Measurements from ENCODE around the gene CACNA1B. TPM values are rescaled to one million over a fixed set of nuclear protein-coding genes. Genes with fewer than 3 reads are reported as not detected.

The CACNA1B gene
- total RNA-seq, 1 donor from 2014 or later = 3.1 TPM

- no peaks in the 10 kb centered on the region for H3K27me3 Mint-ChIP-seq (ENCODE audit: low read depth)
- no peaks in the 10 kb centered on the region for H3K4me1 Mint-ChIP-seq
- no peak overlapping the region for H3K4me3 Mint-ChIP-seq
- TF ChIP-seq CTCF (conservative IDR thresholded peaks at IDR 0.05) = no peak
- DNase-seq (ENCODE audit: low read depth, low spot score) = no peak
- H3K27ac Mint-ChIP-seq (ENCODE audit: unreplicated experiment) = no peak overlapping the region
- no peaks in the 10 kb centered on the region for H3K36me3 Mint-ChIP-seq (ENCODE audit: low read depth)
- no peaks in the 10 kb centered on the region for H3K9me3 Mint-ChIP-seq
Measured at GRCh38 chr9:138040446-138041430, 163.2 kb downstream of the CACNA1B start.

GRCh38 chr9:138042146-138042545 is 164.6 kb downstream of the CACNA1B start:
- no peak for TF ChIP-seq CTCF (conservative IDR thresholded peaks at IDR 0.05)
- Mint-ChIP-seq H3K27ac (ENCODE audit: unreplicated experiment) (no peak overlapping the region), H3K4me3 (no peak overlapping the region), H3K27me3 (ENCODE audit: low read depth) (no peaks in the 10 kb centered on the region), H3K9me3 (no peaks in the 10 kb centered on the region), H3K36me3 (ENCODE audit: low read depth) (no peaks in the 10 kb centered on the region), H3K4me1 (no peaks in the 10 kb centered on the region)
- no peak for DNase-seq (ENCODE audit: low read depth, low spot score)

GRCh38 chr9:138042640-138043039 is 165.1 kb downstream of the CACNA1B start:
- Mint-ChIP-seq H3K4me1 (no peaks in the 10 kb centered on the region), H3K9me3 (no peaks in the 10 kb centered on the region), H3K27me3 (ENCODE audit: low read depth) (no peaks in the 10 kb centered on the region), H3K4me3 (no peak overlapping the region), H3K36me3 (ENCODE audit: low read depth) (no peaks in the 10 kb centered on the region), H3K27ac (ENCODE audit: unreplicated experiment) (no peak overlapping the region)
- DNase-seq (ENCODE audit: low read depth, low spot score) = no peak
- no peak for TF ChIP-seq CTCF (conservative IDR thresholded peaks at IDR 0.05)

GRCh38 chr9:138043061-138043410 is 165.5 kb downstream of the CACNA1B start:
- TF ChIP-seq CTCF (conservative IDR thresholded peaks at IDR 0.05) = no peak
- DNase-seq (ENCODE audit: low read depth, low spot score) = no peak
- no peaks in the 10 kb centered on the region for H3K9me3 Mint-ChIP-seq
- H3K4me1 Mint-ChIP-seq = no peaks in the 10 kb centered on the region
- H3K27me3 Mint-ChIP-seq (ENCODE audit: low read depth) = no peaks in the 10 kb centered on the region
- H3K27ac Mint-ChIP-seq (ENCODE audit: unreplicated experiment) = no peak overlapping the region
- no peak overlapping the region for H3K4me3 Mint-ChIP-seq
- H3K36me3 Mint-ChIP-seq (ENCODE audit: low read depth) = no peaks in the 10 kb centered on the region

GRCh38 chr9:138043411-138044345 is 166.1 kb downstream of the CACNA1B start:
- no peak overlapping the region for H3K27ac Mint-ChIP-seq (ENCODE audit: unreplicated experiment)
- no peak overlapping the region for H3K4me3 Mint-ChIP-seq
- DNase-seq (ENCODE audit: low read depth, low spot score) = no peak
- no peaks in the 10 kb centered on the region for H3K9me3 Mint-ChIP-seq
- H3K4me1 Mint-ChIP-seq = no peaks in the 10 kb centered on the region
- no peaks in the 10 kb centered on the region for H3K27me3 Mint-ChIP-seq (ENCODE audit: low read depth)
- TF ChIP-seq CTCF (conservative IDR thresholded peaks at IDR 0.05) = no peak
- H3K36me3 Mint-ChIP-seq (ENCODE audit: low read depth) = no peaks in the 10 kb centered on the region

Measured in neural crest cell (in vitro differentiated cells).